CD4-positive, alpha-beta T cell treated with Interleukin-1 beta for 1 hour (primary cell): ENCODE measurements around the gene MCUB.
"Not testable (repeated sequence)": the region's sequence is repeated elsewhere in the genome, so short reads cannot be mapped to it uniquely, and the experiment has no call there.

Experiments used
- DNase-seq, 2 donors: peaks; one replicate each; pipeline ENCODE4 v3.0.0-alpha.2; 2020 to 2022

The MCUB gene

DNA sequence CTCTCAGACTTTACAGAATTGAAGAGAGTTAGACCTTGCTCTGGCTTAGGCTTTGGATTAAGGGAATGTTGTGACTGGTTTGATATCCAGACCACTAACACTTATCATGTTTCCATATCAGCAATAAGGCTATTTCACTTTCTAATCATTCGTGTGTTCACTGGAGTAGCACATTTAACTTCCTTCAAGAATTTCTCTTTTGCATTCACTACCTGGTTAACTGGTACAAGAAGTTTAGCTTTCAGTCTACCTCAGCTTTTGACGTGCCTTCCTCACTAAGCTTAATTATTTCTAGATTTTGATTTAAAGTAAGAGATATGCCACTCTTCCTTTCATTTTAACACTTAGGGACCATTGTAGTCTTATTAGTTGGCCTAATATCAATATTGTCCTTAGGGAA, 80.6 kb downstream of the MCUB start:
- no peak for DNase-seq

DNA sequence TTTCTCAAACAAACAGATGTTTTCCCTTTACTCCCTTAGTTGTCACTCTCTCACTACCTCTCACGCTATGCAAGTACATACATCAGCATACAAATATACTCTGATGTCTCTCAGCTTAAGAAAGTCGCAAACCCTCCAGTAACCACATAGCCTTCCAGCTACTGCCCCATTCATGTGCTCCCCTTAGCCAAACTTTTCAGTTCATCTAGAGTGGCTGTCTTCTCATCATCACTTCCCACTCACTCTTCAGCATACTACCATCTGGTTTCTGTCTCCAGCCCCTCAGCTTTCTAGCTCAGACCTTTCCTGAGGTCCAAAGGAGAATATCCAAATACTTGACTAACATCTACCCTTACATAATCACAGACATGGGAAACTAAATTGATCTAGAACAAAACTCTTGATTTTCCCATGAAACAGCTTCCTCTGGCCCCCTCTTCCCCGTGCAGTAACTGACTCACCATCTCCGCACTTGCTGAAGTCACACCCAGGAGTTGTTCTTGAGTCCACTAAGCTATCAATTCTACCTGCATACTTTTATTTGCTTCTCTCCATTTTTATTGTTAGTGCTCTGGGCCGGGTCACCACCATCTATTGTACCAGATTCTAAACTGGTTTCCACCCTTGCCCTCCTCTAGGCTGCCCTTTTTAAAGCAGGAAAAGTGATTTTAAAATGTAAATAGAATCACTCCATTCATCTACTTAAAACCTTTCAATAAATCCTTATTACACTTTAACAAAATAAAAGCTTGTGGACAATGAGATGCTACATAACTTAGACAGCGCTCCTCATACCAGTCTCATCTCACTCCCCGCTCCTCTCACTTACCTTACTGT, 86.0 kb downstream of the MCUB start:
- DNase-seq: no peak

DNA sequence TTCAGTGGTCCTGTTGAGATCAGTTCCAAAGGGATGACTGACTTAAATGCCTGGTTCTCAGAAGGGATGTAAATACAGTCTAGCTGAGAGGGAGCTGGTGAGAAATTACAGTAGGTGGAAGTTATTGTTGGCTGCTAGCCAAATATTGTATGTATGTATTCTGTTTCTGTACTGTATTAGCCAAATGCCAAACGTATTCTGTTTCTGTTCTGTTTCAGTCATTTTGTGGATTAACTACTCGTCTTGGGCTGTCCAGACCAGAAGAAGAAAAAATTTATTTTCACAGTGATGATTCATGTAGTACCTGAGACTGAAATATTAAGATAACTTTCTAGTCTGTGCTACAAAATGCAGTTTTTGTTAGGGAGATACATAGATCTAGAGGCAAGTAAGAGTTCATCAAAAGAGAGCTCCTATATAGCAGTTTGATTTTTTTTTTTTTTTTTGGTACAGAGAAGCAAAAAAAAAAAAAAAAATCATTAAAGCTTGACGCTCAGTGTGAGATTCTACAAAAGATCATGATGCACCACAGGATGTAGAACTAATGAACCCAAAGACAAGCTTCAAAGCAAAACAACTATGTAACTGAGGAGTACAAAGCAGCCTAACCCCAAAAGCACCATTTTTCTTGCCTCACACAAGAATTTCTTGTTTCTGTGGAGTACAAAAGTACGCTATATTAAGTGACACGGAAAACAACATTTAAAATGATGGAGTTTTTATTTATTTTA, 88.4 kb downstream of the MCUB start:
- peak; percentile 24 to 75 for DNase-seq

DNA sequence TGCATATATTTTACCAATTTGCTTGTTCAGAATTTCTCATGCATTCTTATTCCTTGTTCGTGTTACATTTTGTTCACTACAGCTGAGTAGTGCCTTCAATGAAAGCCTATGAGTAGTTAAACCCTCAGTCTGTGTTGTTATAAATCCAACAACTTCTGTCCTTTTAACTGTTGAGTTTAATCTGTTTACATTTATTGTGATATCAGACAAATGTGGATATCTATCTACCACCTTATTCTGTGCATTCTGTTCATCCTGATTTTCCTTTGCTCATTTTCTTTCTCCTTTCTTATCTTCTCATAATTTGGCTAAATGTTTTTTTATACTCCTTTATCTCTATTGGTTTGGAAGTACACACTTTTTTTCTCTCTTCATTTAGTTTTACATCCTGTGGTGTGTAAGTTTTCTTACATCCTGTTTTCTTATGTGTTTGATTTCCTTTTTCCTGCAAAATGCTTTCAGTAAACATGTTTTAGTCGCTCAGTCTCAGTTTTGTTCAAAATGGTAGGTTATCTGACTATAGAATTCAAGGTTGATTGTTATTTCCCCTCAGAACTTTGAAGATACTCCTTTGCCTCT, 89.0 kb downstream of the MCUB start:
- DNase-seq: peak in 1 of 2 donors; percentile 18

DNA sequence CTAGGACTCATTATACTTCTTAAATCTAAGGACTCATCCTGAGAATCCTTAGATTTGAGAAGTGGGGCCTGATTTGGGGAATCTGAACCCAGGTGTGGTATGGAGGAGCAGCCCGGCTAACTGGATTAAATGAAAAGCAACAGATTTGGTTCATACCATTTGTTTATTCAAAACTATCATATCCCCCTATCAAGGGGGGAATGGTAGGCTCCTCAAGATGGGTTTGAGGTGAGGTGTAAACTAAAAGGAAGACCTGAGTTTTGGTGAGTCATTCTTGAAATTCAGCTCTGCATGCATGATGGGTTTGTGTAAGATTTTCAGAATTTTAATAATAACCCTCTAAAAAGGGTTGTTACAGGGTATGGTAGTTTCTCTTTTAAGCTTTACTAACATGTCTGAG, 89.8 kb downstream of the MCUB start:
- peak in 1 of 2 donors; percentile 47 for DNase-seq

DNA sequence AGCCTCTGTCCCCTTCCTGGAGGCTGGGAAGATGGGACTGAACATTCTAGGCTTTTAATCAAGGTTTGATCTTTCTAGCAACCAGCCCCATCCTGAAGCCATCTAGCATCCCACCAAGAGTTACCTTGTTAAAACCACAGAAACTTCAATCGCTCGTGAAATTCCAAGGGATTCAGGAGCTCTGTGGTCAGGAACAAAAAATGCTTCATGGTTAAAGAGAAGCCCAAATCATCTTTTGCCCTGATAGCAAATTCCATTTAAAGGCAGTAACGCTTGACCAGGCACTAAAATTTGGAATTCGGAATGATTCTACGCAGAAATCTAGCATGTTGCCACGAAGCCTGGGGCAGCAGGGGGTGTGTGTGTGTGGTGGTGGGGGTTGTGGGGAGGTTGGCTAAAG, 95.3 kb downstream of the MCUB start:
- no peak for DNase-seq

DNA sequence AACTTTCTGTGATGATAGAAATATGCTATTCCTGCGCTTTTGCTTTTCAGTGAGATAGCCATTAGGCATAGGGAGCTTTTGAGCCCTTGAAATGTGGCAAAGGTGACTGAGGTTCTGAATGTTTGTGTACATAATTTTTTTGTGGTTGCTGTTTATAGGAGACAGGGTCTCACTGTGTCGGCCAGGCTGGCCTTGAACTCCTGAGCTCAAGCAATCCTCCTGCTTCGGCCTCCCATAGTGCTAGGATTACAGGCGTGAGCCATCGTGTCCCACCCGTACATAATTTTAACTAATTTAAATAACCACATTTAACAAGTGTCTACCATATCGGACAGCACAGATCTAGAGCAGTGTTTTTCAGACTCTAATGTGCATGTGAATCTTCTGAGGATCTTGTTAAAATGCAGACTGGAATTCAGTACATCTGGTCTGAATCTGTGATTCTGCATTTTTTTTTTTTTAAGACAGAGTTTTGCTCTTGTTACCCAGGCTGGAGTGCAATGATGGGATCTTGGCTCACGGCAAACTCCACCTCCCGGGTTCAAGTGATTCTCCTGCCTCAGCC, 97.9 kb downstream of the MCUB start:
- DNase-seq: no peak

DNA sequence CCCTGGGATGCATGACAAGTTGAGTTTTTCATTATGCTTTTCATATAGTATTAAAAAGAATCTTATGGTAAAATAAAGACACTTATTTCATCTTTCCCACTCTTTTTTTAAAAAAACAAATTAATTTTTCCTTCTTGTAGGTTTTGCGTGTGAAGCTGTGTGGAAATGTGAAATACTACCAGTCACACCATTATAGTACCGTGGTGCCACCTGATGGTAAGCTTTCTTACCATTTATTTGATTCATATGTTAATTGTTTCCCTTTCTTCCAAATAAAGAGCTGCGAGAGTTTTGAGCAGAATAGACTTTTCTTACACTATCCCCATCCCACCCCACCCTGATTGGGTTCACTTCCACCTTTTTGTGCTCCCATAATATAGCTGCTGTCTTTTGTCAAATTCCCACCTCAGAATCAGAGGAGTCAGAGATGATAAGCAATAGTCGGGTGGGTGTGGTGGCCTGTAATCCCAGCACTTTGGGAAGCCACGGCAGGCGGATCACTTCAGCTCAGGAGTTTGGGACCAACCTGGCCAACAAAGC, 98.9 kb downstream of the MCUB start:
- peak in 1 of 2 donors; percentile 27 for DNase-seq

DNA sequence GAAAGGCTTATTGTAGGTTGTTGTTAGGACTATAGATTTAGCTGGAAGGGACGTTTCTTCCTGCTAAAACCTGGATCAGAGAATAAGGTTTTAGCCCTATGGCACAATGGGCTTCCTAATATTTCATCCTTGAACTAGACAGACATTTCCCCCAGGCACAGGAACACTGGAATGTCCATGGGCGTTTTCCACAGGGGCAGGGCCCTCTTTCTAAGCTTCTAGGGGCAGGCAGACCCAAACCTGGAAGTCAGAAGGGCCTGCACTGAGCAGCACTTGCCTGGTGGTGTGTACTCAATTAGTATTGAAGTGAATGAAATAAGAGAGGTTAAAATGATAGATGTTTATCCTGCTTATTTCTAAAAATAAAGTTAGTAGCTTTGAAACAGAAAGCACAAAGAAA, 102.1 kb downstream of the MCUB start:
- no peak for DNase-seq

DNA sequence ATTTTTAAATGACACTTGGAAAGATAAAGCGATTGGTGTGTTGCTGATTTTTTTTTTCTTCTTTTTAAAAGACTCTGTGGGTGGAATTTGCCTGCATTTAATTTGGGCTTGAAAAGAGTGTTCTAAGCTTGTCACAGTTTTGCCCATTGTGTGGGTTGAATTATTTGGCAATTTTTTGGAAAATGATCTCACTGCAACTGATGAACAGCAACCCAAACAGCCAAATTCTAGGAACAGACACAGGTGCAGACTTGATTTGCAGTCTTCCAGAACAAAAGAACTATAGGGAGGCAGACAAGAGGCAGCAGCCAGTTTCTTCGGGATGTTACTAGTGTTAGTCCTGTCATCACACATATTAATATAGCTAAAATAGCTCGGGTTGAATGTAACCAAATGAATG, 102.7 kb downstream of the MCUB start:
- DNase-seq: no peak

DNA sequence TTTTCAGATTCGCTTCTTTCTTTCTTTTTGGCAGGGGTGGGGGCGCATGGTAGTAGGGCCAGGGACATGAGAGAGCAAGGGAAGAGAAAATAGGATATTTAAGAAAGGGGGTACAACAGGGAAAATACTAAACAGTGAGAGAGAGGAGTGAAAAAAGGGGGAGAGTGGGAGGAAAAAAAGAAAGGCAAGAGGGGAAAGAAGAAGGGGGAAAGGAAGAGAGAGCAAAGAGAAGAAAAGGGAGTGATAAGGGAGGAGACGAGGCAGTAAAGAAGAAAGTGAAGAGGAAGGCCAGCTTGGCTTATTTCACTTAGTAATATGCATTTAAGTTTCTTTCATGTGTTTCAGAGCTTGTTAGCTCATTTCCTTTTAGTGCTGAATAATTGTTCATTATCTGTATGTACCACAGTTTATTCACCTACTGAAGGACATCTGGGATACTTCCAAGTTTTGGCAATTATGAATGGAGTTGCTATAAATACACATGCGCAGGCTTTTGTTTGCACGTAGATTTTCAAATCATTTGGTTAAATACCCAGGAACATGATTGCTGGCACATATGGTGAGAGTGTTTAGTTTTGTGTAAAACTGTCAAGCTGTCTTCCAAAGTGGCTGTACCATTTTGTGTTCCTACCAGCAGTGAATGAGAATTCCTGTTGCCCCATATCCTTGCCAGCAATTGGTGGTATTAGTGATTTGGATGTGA, 105.9 kb downstream of the MCUB start:
- no peak for DNase-seq

DNA sequence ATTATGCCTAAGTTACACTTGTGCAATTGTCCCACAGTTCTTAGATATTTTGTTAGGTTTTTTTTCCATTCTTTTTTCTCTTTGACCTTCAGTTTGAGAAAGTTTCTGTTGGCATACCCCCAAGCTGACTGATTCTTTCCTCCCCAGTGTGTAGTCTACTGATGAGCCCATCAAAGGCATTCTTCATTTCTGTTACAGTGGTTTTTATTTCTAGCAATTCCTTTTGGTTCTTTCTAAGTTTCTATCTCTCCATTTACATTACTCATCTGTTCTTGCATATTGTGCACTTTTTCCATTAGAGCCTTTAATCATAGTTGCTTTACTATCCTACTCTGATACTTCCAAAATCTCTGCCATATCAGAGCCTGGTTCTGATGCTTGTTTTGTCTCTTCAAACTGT, 111.3 kb downstream of the MCUB start:
- no peak for DNase-seq

DNA sequence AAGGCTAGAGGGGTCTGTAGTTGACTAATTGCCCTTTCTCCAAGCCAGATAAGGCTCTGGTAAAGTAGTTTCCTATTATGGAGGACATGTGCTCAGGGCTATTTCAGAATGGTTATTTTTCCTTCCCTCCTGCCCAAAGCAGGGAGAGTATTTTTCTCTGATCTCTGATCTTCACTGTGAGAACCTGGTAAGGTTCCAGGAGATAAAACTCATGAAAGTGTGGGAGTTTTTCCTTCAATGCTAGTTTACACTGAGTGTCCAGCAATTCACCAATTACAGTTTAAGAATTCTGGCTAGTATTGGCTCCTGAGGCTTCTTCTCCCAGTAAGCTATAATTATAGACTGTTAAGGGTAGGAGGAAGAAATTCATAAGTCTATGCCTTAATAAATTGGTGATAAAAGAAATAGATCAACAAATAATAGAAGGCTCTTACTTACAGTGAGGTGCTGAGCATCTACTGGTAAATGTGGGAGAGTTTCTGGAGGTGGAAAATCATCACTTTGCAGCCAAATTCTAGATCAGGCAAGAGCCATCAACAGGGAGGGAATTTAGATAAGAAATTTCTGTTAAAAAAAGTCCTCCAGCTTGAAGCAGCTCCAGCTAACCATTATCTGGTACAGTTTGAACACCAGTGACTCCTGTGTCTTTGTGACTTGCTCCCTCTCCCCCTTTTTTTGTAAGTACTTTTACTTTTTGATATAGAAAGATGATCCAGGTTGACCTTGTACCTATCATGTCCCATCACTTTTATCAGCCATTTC, 112.3 kb downstream of the MCUB start:
- no peak for DNase-seq

DNA sequence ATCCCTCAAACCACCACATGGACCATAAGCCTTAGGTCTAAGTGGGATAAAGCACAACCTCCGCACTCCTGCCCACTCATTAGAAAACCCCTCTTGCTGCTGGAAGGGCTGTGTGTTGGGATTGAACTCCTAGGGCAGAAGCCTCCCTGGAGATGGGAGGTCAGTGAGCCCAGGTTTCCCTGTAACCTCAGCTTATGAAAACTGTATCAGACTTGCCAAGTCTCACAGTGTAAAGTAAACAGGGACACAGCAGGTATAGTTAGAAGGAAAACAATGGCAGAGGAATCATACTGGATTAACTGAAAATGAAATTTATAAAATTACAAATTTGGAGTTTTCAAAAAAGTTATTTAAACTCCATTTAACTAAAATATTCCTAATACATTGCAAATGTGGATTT, 113.3 kb downstream of the MCUB start:
- DNase-seq: no peak

DNA sequence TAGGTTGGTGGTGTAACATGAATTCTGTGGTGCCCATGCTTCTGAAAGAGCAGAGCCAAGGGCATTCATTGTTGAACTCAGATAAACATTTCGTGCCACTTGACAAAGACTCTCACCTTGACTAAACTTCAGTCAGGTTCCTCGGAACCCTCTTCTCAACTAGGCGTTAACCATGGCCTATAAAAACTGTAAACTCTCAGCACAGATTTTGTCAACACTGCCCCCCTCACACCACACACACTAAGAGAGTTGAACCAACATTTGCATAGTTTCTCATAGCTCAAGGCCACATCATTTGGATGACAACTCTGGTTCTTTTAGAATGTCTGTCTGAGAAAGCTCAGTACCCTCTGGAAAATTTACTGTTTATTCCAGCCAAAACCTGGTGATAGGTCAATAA, 115.1 kb downstream of the MCUB start:
- no peak for DNase-seq

DNA sequence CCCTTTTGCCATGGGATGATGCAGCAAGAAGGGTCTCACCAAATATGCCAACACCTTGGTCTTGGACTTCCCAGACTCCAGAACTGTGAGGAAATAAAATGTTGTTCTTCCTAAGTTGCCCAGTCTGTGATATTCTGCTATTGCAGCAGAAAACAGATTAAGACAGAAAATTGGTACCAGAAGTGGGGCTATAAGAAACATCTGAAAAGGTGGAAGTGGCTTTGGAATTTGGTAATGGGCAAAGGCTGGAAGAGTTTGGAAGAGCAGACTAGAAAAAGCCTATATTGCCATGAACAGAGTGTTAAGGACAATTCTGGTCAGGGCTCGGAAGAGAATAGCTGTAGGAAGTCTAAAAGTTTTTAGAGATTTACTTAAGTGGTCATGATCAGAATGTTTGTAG, 115.8 kb downstream of the MCUB start:
- no peak for DNase-seq

DNA sequence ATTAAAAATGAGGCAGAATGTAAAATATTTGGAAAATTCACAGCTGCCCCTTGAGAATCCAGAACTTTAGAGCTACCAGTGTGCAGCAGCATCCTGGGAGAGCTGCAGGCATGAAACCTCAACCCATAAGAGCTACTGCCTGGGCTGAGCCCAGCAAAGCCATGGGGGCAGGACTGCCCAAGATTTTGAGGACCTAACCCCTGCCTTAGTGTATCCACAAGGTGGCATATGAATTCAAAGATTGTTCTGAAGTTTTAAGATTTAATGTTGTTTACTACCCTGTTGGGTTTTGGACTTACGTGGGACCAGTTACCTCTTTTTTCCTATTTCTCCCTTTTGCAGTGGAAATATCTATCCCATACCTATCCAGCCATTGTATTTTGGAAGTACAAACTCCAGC, 116.8 kb downstream of the MCUB start:
- DNase-seq: no peak

DNA sequence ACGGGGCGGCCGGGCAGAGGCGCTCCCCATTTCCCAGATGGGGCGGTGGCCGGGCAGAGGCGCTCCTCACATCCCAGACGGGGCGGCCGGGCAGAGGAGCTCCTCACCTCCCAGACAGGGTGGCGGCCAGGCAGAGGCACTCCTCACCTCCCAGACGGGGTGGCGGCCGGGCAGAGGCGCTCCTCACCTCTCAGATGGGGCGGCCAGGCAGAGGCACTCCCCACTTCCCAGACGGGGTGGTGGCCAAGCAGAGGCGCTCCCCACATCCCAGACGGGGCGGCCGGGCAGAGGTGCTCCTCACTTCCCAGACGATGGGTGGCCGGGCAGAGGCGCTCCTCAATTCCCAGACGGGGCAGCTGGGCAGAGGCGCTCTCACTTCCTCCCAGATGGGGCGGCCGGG, 118.4 kb downstream of the MCUB start:
- DNase-seq: not testable (repeated sequence)

DNA sequence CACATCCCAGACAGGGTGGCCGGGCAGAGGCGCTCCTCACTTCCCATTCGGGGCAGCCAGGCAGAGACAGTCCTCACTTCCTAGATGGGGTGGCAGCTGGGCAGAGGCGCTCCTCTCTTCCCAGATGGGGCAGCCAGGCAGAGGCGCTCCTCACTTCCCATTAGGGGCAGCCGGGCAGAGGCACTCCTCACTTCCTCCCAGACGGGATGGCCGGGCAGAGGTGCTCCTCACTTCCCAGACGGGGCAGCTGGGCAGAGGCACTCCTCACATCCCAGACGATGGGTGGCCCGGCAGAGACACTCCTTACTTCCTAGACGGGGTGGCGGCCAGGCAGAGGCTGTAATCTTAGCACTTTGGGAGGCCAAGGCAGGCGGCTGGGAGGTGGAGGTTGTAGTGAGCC, 118.9 kb downstream of the MCUB start:
- DNase-seq: not testable (repeated sequence)

DNA sequence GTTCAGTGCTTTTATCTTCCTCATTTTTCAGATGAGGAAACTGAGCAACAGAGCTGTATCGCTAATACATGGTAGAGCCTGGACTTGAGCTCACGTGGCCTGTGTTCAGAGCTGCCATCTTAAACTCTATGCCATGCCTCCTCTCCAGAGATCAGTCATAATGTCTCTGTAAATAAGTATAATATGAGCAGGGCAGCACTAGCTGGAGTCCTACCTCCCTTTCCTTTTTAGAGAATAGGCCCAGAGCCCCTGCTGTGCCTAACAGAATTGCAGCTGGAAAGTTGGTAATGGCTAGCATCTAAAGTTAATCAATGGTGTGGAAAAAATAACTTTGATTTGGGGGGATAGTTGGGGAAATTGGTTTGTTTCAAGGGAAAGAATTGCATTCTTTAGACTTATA, 122.8 kb downstream of the MCUB start:
- no peak for DNase-seq

DNA sequence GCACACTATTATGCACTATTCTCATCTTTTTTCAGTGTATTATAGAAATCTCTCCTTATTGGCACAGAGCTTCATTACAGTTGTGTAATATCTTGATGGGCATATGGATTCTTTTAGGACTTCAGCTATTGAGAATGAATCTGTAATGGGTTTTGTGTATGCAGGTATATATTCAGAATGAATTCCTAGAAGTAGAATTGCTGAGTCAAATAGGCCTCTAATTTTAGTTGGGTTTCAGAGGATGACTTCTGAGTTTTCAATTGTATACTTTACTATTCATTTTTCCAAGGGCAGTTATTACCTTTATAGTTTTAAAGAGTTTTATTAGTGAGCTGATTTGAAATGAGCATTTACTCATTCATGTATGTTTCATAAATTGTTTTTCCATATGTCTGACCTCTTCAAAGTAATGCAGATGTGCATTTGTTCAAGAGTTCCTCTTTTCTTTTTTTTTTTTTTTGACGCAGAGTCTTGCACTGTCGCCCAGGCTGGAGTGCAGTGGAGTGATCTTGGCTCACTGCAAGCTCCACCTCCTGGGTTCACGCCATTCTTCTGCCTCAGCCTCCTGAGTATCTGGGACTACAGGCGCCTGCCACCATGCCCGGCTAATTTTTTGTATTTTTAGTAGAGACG, 123.7 kb downstream of the MCUB start:
- no peak for DNase-seq

DNA sequence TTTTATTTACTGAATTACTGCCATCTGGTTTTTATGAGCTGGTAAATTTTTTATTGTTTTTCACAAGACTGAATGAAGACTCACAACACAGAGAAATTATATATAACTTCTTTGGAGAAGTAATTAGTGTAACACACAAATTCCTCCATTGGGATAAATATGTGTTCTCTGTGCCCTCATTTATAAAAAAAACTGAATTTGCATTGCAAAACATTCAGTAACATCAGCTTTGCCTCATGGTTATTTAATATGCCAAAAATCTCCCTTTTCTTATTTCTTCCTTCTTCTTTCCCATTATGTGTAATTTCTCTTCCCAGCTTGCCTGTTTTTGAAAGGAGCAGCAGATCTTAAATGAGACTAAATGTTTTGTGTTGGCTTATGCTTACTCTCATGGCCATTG, 124.7 kb downstream of the MCUB start:
- no peak for DNase-seq
